HepG2 (cell line): Measurements from ENCODE around the gene CAMKK1. TPM values are rescaled to one million over a fixed set of nuclear protein-coding genes. Genes with fewer than 3 reads are reported as not detected.

ENCODE experiments used
- ATAC-seq: fragments of 200-7000 bp; cut with Tn5 transposase; 3 replicates; pipeline ENCODE4 v1.9.1; 2020; ENCODE audit warnings: mild to moderate bottlenecking, moderate library complexity
- BruUV-seq: library from RNA; stranded (reverse); fragments of 400-500 nt; replicated peaks from 2 replicates; lab custom pipeline; 2021; lab: Mats Ljungman, UMichigan
- CTCF ChIA-PET: fragments of 300-600 bp; formaldehyde crosslinking; extraction: SDS; loops from one replicate; lab custom pipeline; 2021; ENCODE audit warnings: low total read pairs, inconsistent platforms, low intra/inter-chr PET ratio; lab: Yijun Ruan, JAX
- POLR2A ChIA-PET: fragments of 350-600 bp; sonication (Branson Sonifier 250); formaldehyde crosslinking; loops from one replicate; lab custom pipeline; 2020; ENCODE audit warnings: antibody characterized with exemption, inconsistent platforms; lab: Yijun Ruan, JAX
- DNase-seq: peaks from one replicate; pipeline ENCODE4 v3.0.0-alpha.2; 2015; ENCODE audit warnings: low spot score
- FAIRE-seq: peaks from 3 replicates; lab custom pipeline; 2011; peaks lifted over from hg19 to GRCh38; lab: Jason Lieb, UNC
- H2AFZ ChIP-seq: one replicate; pipeline ENCODE4 v1.6.1; 2011; ENCODE audit warnings: low read length, inconsistent platforms
- H3K27ac ChIP-seq: fragments of 300-600 bp; 3 replicates; pipeline ENCODE4 v1.8.0; 2011; ENCODE audit warnings: mixed run types, mild to moderate bottlenecking, mixed read lengths, low read length, inconsistent platforms; ENCODE audit not compliant: insufficient read depth; ENCODE audit errors: extremely low read length
- H3K27me3 ChIP-seq, 2 experiments: fragments of 200-600 bp in 1 of 2; 2 replicates in 1 of 2; 3 replicates in 1 of 2; pipeline versions ENCODE4 v1.6.0 to v1.8.0; 2011; ENCODE audit warnings: low read length in 2 of 2, mild to moderate bottlenecking in 2 of 2, moderate library complexity in 2 of 2, inconsistent platforms in 1 of 2; ENCODE audit not compliant: insufficient read depth in 2 of 2, control insufficient read depth in 1 of 2
- H3K36me3 ChIP-seq, 2 experiments: fragments of 200-600 bp in 1 of 2; replicated peaks in 1 of 2; 2 replicates in 1 of 2; 3 replicates in 1 of 2; pipeline versions ENCODE4 v1.5.1 to v1.8.0; 2011; ENCODE audit warnings: low read length in 2 of 2, inconsistent platforms in 1 of 2; ENCODE audit not compliant: insufficient read depth in 2 of 2, control insufficient read depth in 1 of 2
- H3K4me1 ChIP-seq: 2 replicates; pipeline ENCODE4 v1.5.1; 2012; ENCODE audit warnings: low read length, inconsistent platforms; ENCODE audit not compliant: insufficient read depth
- H3K4me2 ChIP-seq: 2 replicates; pipeline ENCODE4 v1.6.0; 2011; ENCODE audit warnings: low read depth, low read length, inconsistent platforms
- H3K4me3 ChIP-seq, 3 experiments: fragments of 200-600 bp in 1 of 3; sonication (generic), shearing (Covaris generic) in 1 of 3; replicated peaks in 1 of 3; 2 replicates each; pipeline ENCODE4 v1.5.1; 2011 to 2016; ENCODE audit warnings: low read length in 3 of 3, inconsistent platforms in 2 of 3, low read depth in 2 of 3, mild to moderate bottlenecking in 2 of 3, control low read depth in 1 of 3, mixed read lengths in 1 of 3; ENCODE audit not compliant: insufficient read depth in 1 of 3
- H3K79me2 ChIP-seq: one replicate; pipeline ENCODE4 v1.6.1; 2011; ENCODE audit warnings: low read length, inconsistent platforms; ENCODE audit not compliant: insufficient read depth
- H3K9ac ChIP-seq: 2 replicates; pipeline ENCODE4 v1.6.0; 2011; ENCODE audit warnings: mild to moderate bottlenecking, low read depth, low read length, inconsistent platforms; ENCODE audit not compliant: insufficient read depth
- H3K9me3 ChIP-seq: 2 replicates; pipeline ENCODE4 v1.5.1; 2012; ENCODE audit warnings: mild to moderate bottlenecking, low read length
- H4K20me1 ChIP-seq: 2 replicates; pipeline ENCODE4 v1.6.0; 2011; ENCODE audit warnings: inconsistent platforms, mild to moderate bottlenecking, low read length, moderate library complexity; ENCODE audit not compliant: insufficient read depth
- ARID3A ChIP-seq: IDR thresholded peaks from 2 replicates; pipeline ENCODE4 v1.6.1; 2012; ENCODE audit warnings: low read depth, low read length, improper control_type of control experiment
- BORCS8-MEF2B ChIP-seq: sonication (generic); formaldehyde crosslinking; IDR thresholded peaks from 2 replicates; pipeline ENCODE4 v1.8.0; 2022; ENCODE audit warnings: mild to moderate bottlenecking, missing genetic modification reagents
- GABPB1 ChIP-seq: IDR thresholded peaks from 2 replicates; pipeline ENCODE4 v1.6.1; 2016; ENCODE audit warnings: mild to moderate bottlenecking, missing genetic modification reagents, moderate library complexity, missing compliant biosample characterization
- IKZF1 ChIP-seq: fragments of 450-650 bp; IDR thresholded peaks from 2 replicates; pipeline ENCODE4 v1.7.1; 2016
- JUND ChIP-seq: sonication (generic); formaldehyde crosslinking; IDR thresholded peaks from 2 replicates; pipeline ENCODE4 v1.8.0; 2022; ENCODE audit warnings: mild to moderate bottlenecking, missing genetic modification reagents
- KDM3A ChIP-seq: IDR thresholded peaks from 2 replicates; pipeline ENCODE4 v1.6.1; 2018; ENCODE audit warnings: low read depth, missing compliant biosample characterization
- MTA3 ChIP-seq: sonication (generic); formaldehyde crosslinking; IDR thresholded peaks from 2 replicates; pipeline ENCODE4 v1.4.0; 2020; ENCODE audit warnings: missing genetic modification reagents
- NFATC3 ChIP-seq: sonication (generic); formaldehyde crosslinking; IDR thresholded peaks from 2 replicates; pipeline ENCODE4 v1.5.1; 2020; ENCODE audit warnings: mild to moderate bottlenecking, missing genetic modification reagents
- NFE2 ChIP-seq: sonication (generic); formaldehyde crosslinking; IDR thresholded peaks from 2 replicates; pipeline ENCODE4 v1.4.0; 2020; ENCODE audit warnings: missing genetic modification reagents
- RORA ChIP-seq: sonication (generic); formaldehyde crosslinking; IDR thresholded peaks from 2 replicates; pipeline ENCODE4 v1.5.0; 2020; ENCODE audit warnings: mild to moderate bottlenecking, missing genetic modification reagents, moderate library complexity
- SNAPC2 ChIP-seq: sonication (generic); formaldehyde crosslinking; IDR thresholded peaks from 2 replicates; pipeline ENCODE4 v1.8.1; 2022; ENCODE audit warnings: mild to moderate bottlenecking, missing genetic modification reagents
- ZMAT3 ChIP-seq: sonication (generic); formaldehyde crosslinking; conservative IDR thresholded peaks from 2 replicates; pipeline ENCODE4 v1.7.0; 2021; ENCODE audit warnings: missing genetic modification reagents
- ZNF598 ChIP-seq: sonication (generic); formaldehyde crosslinking; IDR thresholded peaks from 2 replicates; pipeline ENCODE4 v1.5.1; 2020; ENCODE audit warnings: mild to moderate bottlenecking, missing genetic modification reagents, borderline replicate concordance
- ZNF766 ChIP-seq: sonication (generic); formaldehyde crosslinking; IDR thresholded peaks from 2 replicates; pipeline ENCODE4 v1.5.0; 2020; ENCODE audit warnings: missing genetic modification reagents, borderline replicate concordance
- WGBS: methylation state at CpG from one replicate; pipeline ENCODE4 v1.1.6; 2017; ENCODE audit warnings: low lambda C conversion rate; 5-methylcytosine and 5-hydroxymethylcytosine counted together
- in situ Hi-C: cut with HindIII; loops from 2 replicates; pipeline ENCODE4 v1.10.0; 2017; ENCODE audit warnings: low pct_unique_long_range_greater_than_20kb; ENCODE audit not compliant: extremely low pct_ligation_motif_present
- intact Hi-C: fragments of 100-400 bp; cut with micrococcal nuclease; formaldehyde crosslinking; loops from one replicate; pipeline ENCODE4 v1.10.0; 2022; ENCODE audit not compliant: unreplicated experiment
- polyA plus RNA-seq, 8 experiments: library from polyadenylated mRNA; depleted of rRNA in 3 of 8; stranded (reverse) in 7 of 8; unstranded in 1 of 8; fragments of >200 nt; fragmentation: Illumina TruSeq in 4 of 8; extraction: Trizol in 4 of 8; gene quantifications; 2 replicates each; pipeline versions ENCODE4 v1.2.1 to v1.2.3, GENCODE V29; 2011 to 2016; ENCODE audit warnings: low read depth in 4 of 8, missing spikeins in 1 of 8, mixed read lengths in 1 of 8; ENCODE audit not compliant: insufficient read depth in 1 of 8
- total RNA-seq, 5 experiments: library from RNA; depleted of rRNA; stranded (reverse); fragments of >200 nt; fragmentation: Illumina TruSeq; extraction: Trizol; gene quantifications; 2 replicates each; pipeline ENCODE4 v1.2.3, GENCODE V29; 2016; ENCODE audit warnings: low read depth in 1 of 5

Gene CAMKK1
- total and polyA plus RNA-seq, 2 of the 13 experiments (the other 11 are each of a cell fraction or from before 2014, with no cell fraction given): 1.5 to 1.6 TPM

- H3K27me3 ChIP-seq: no peaks in the 10 kb centered on the region; a peak in 1 of 5 replicates
- peaks cover 25% of the 10 kb centered on the region for H3K4me1 ChIP-seq
- no peak overlapping the region for H3K4me2 ChIP-seq
- no peaks in the 10 kb centered on the region for H3K36me3 ChIP-seq
- H2AFZ ChIP-seq: no peak overlapping the region
- CTCF ChIA-PET: no interaction called here
- H3K27ac ChIP-seq: no peak overlapping the region
- H3K79me2 ChIP-seq: no peaks in the 10 kb centered on the region
- WGBS: 46% methylated on average over 4 of the region's 4 CpGs
- no peaks in the 10 kb centered on the region for H3K9me3 ChIP-seq
- no peak overlapping the region for H3K9ac ChIP-seq
- no peak for DNase-seq
- POLR2A ChIA-PET: interaction anchor here (1.7 kb wide), 1 partner anchor 46 kb away, joined by 3 read pairs; no protein-coding TSS in a partner anchor
- no peaks in the 10 kb centered on the region for H4K20me1 ChIP-seq
- no peak for FAIRE-seq
- H3K4me3 ChIP-seq: no peak overlapping the region
- TF ChIP-seq ZMAT3 (no peak), JUND (CRISPR knock-in tag) (no peak), GABPB1 (no peak), SNAPC2 (no peak), ARID3A (no peak), ZNF598 (CRISPR knock-in tag) (no peak), IKZF1 (no peak), BORCS8-MEF2B (CRISPR knock-in tag) (no peak), NFE2 (CRISPR knock-in tag) (no peak), ZNF766 (CRISPR knock-in tag) (no peak), RORA (CRISPR knock-in tag) (no peak), KDM3A (no peak), NFATC3 (CRISPR knock-in tag) (no peak), MTA3 (CRISPR knock-in tag) (no peak)
- TF ChIP-seq, all 625 proteins: peak for 0
- ATAC-seq: no peak
- in situ Hi-C loops: no loop called here
- BruUV-seq: no TSS peak
- intact Hi-C loops: no loop called here
Measured at GRCh38 chr17:3890878-3891219, 2.0 kb downstream of the CAMKK1 start.
